ENCODE measurements around the gene PDK2. TPM values are rescaled to one million over a fixed set of nuclear protein-coding genes. Genes with fewer than 3 reads are reported as not detected.
"Not testable (repeated sequence)": the region's sequence is repeated elsewhere in the genome, so short reads cannot be mapped to it uniquely, and the experiment has no call there.

Gene PDK2
- total RNA-seq, 1 donor from 2014 or later, result 44.6 TPM

GRCh38 chr17:50059256-50059655 is 35.9 kb upstream of the PDK2 start:
- peaks cover 2% of the 10 kb centered on the region for H3K27me3 Mint-ChIP-seq (ENCODE audit: low read depth)
- peak overlapping the region; percentile 60 for H3K27ac Mint-ChIP-seq
- H3K9me3 Mint-ChIP-seq, result no peaks in the 10 kb centered on the region
- H3K36me3 Mint-ChIP-seq, result no peaks in the 10 kb centered on the region
- peaks cover 71% of the 10 kb centered on the region for H3K4me1 Mint-ChIP-seq
- TF ChIP-seq CTCF (IDR thresholded peaks at IDR 0.05; ENCODE audit: unreplicated experiment), result no peak
- no peak for DNase-seq (ENCODE audit: low spot score in 2 of 2, unreplicated experiment in 2 of 2)
- no peak overlapping the region for H3K4me3 Mint-ChIP-seq

- Mint-ChIP-seq H3K4me3 (no peak overlapping the region), H3K4me1 (peaks cover 75% of the 10 kb centered on the region), H3K36me3 (peaks cover 2% of the 10 kb centered on the region), H3K9me3 (no peaks in the 10 kb centered on the region), H3K27ac (peak overlapping the region; percentile 60), H3K27me3 (ENCODE audit: low read depth) (peaks cover 2% of the 10 kb centered on the region)
- no peak for TF ChIP-seq CTCF (IDR thresholded peaks at IDR 0.05; ENCODE audit: unreplicated experiment)
- DNase-seq (ENCODE audit: low spot score in 2 of 2, unreplicated experiment in 2 of 2), result no peak
These were observed 35.3 kb upstream of the PDK2 start for GRCh38 chr17:50059759-50060273.

GRCh38 chr17:50060951-50061712 is 34.0 kb upstream of the PDK2 start:
- peaks cover 77% of the 10 kb centered on the region for H3K4me1 Mint-ChIP-seq
- DNase-seq (ENCODE audit: low spot score in 2 of 2, unreplicated experiment in 2 of 2), result no peak
- peaks cover 6% of the 10 kb centered on the region for H3K36me3 Mint-ChIP-seq
- peaks cover 2% of the 10 kb centered on the region for H3K27me3 Mint-ChIP-seq (ENCODE audit: low read depth)
- H3K9me3 Mint-ChIP-seq, result no peaks in the 10 kb centered on the region
- no peak overlapping the region for H3K4me3 Mint-ChIP-seq
- no peak for TF ChIP-seq CTCF (IDR thresholded peaks at IDR 0.05; ENCODE audit: unreplicated experiment)
- peak overlapping the region; percentile 66 for H3K27ac Mint-ChIP-seq

GRCh38 chr17:50061713-50062045 is 33.5 kb upstream of the PDK2 start:
- peak overlapping the region; percentile 66 for H3K27ac Mint-ChIP-seq
- H3K36me3 Mint-ChIP-seq; DNase-seq (ENCODE audit: low spot score in 2 of 2, unreplicated experiment in 2 of 2); H3K4me3 Mint-ChIP-seq; H3K9me3 Mint-ChIP-seq; H3K27me3 Mint-ChIP-seq (ENCODE audit: low read depth): not testable (repeated sequence)
- H3K4me1 Mint-ChIP-seq, result peaks cover 74% of the 10 kb centered on the region

GRCh38 chr17:50062293-50063243 is 32.6 kb upstream of the PDK2 start:
- no peak for TF ChIP-seq CTCF (IDR thresholded peaks at IDR 0.05; ENCODE audit: unreplicated experiment)
- Mint-ChIP-seq H3K4me3 (no peak overlapping the region), H3K36me3 (peaks cover 6% of the 10 kb centered on the region), H3K9me3 (no peaks in the 10 kb centered on the region), H3K27ac (peak overlapping the region; percentile 83), H3K4me1 (peaks cover 66% of the 10 kb centered on the region), H3K27me3 (ENCODE audit: low read depth) (peaks cover 2% of the 10 kb centered on the region)
- no peak for DNase-seq (ENCODE audit: low spot score in 2 of 2, unreplicated experiment in 2 of 2)

All from mesothelial cell of epicardium (in vitro differentiated cells).